ENCODE data around the gene CLTB. TPM values are rescaled to one million over a fixed set of nuclear protein-coding genes. Genes with fewer than 3 reads are reported as not detected.
A peak's percentile ranks its signal among the peaks of the same experiment; 100 is the strongest.

The CLTB gene
- total and polyA plus RNA-seq, 2 of the 13 experiments (the other 11 are each of a cell fraction or from before 2014, with no cell fraction given) = 23.3 to 33.8 TPM

GRCh38 chr5:176415952-176416924, at the start of gene CLTB (continued):
- TF ChIP-seq ZNF136 (CRISPR knock-in tag; IDR thresholded peaks at IDR 0.05; ENCODE audit: low read depth) (no peak; the same call in 1 of the 2 replicates), RFXAP (CRISPR knock-in tag; IDR thresholded peaks at IDR 0.05; ENCODE audit: borderline replicate concordance) (peak; percentile 45; the same call in 1 of the 2 replicates), RXRB (CRISPR knock-in tag; IDR thresholded peaks at IDR 0.05; ENCODE audit: borderline replicate concordance) (0 out of 2 replicates have a peak, but pooled peaks have one; percentile 26), ZNF713 (CRISPR knock-in tag; IDR thresholded peaks at IDR 0.05) (no peak), KAT7 (CRISPR knock-in tag; IDR thresholded peaks at IDR 0.05; ENCODE audit: borderline replicate concordance) (no peak), ZNF382 (CRISPR knock-in tag; IDR thresholded peaks at IDR 0.05; ENCODE audit: borderline replicate concordance) (no peak), SNRNP70 (IDR thresholded peaks at IDR 0.05; ENCODE audit: low read depth, low read length) (no peak), HNF1B (CRISPR knock-in tag; IDR thresholded peaks at IDR 0.05) (no peak), HOXA9 (CRISPR knock-in tag; IDR thresholded peaks at IDR 0.05; ENCODE audit: borderline replicate concordance) (no peak), ARID4A (CRISPR knock-in tag; IDR thresholded peaks at IDR 0.05; ENCODE audit: borderline replicate concordance) (peak; percentile 86), SRY (CRISPR knock-in tag; IDR thresholded peaks at IDR 0.05) (peak; percentile 73; the same call in 1 of the 2 replicates), YEATS2 (CRISPR knock-in tag; IDR thresholded peaks at IDR 0.05; ENCODE audit: borderline replicate concordance) (peak; percentile 33; the same call in 1 of the 2 replicates), TFDP1 (CRISPR knock-in tag; IDR thresholded peaks at IDR 0.05; ENCODE audit: borderline replicate concordance) (peak; percentile 96)
- TF ChIP-seq, protein P1, sequence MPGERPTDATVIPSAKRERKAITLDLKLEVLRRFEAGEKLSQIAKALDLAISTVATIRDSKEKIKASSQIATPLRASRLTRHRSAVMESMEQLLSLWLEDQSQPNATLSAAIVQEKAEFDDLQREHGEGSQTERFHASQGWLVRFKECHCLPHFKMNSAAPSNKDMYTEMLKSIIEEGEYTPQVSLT (CRISPR knock-in tag; IDR thresholded peaks at IDR 0.05; ENCODE audit: borderline replicate concordance, low read depth) = no peak; the same call in 1 of the 2 replicates
- TF ChIP-seq, protein P2, sequence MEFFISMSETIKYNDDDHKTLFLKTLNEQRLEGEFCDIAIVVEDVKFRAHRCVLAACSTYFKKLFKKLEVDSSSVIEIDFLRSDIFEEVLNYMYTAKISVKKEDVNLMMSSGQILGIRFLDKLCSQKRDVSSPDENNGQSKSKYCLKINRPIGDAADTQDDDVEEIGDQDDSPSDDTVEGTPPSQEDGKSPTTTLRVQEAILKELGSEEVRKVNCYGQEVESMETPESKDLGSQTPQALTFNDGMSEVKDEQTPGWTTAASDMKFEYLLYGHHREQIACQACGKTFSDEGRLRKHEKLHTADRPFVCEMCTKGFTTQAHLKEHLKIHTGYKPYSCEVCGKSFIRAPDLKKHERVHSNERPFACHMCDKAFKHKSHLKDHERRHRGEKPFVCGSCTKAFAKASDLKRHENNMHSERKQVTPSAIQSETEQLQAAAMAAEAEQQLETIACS (CRISPR knock-in tag; IDR thresholded peaks at IDR 0.05) = no peak
- TF ChIP-seq, protein P3, sequence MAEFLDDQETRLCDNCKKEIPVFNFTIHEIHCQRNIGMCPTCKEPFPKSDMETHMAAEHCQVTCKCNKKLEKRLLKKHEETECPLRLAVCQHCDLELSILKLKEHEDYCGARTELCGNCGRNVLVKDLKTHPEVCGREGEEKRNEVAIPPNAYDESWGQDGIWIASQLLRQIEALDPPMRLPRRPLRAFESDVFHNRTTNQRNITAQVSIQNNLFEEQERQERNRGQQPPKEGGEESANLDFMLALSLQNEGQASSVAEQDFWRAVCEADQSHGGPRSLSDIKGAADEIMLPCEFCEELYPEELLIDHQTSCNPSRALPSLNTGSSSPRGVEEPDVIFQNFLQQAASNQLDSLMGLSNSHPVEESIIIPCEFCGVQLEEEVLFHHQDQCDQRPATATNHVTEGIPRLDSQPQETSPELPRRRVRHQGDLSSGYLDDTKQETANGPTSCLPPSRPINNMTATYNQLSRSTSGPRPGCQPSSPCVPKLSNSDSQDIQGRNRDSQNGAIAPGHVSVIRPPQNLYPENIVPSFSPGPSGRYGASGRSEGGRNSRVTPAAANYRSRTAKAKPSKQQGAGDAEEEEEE (CRISPR knock-in tag; IDR thresholded peaks at IDR 0.05; ENCODE audit: borderline replicate concordance) = no peak

Measured in HepG2 (cell line).